Thymus (tissue), 14 donors: Measurements from ENCODE around the gene BOLL. TPM values are rescaled to one million over a fixed set of nuclear protein-coding genes. Genes with fewer than 3 reads are reported as not detected.
"Not testable (repeated sequence)": the region's sequence is repeated elsewhere in the genome, so short reads cannot be mapped to it uniquely, and the experiment has no call there.

Experiments used
- DNase-seq, 9 donors: peaks; one replicate each; pipeline ENCODE4 v3.0.0-alpha.2; 2013; ENCODE audit warnings: low spot score in 9 of 9, low read depth in 6 of 9, missing footprints in 1 of 9
- H3K27ac ChIP-seq, 2 donors: one replicate each; pipeline ENCODE4 v1.5.1; 2013; ENCODE audit warnings: control low read depth in 1 of 2, low read depth in 1 of 2, low read length in 1 of 2, mild to moderate bottlenecking in 1 of 2, moderate library complexity in 1 of 2
- H3K27me3 ChIP-seq, 2 donors: one replicate each; pipeline ENCODE4 v1.5.1; 2013; ENCODE audit warnings: low read length in 1 of 2; ENCODE audit not compliant: control insufficient read depth in 2 of 2, insufficient read depth in 1 of 2
- H3K36me3 ChIP-seq, 2 donors: one replicate each; pipeline ENCODE4 v1.5.1; 2013; ENCODE audit warnings: low read length in 1 of 2, mild to moderate bottlenecking in 1 of 2, moderate library complexity in 1 of 2; ENCODE audit not compliant: control insufficient read depth in 2 of 2, insufficient read depth in 2 of 2
- H3K4me1 ChIP-seq, 2 donors: one replicate each; pipeline ENCODE4 v1.5.1; 2013; ENCODE audit warnings: low read length in 2 of 2; ENCODE audit not compliant: control insufficient read depth in 2 of 2, insufficient read depth in 2 of 2
- H3K4me3 ChIP-seq, 2 donors: one replicate each; pipeline ENCODE4 v1.5.1; 2013; ENCODE audit warnings: low read length in 2 of 2, control low read depth in 1 of 2, mild to moderate bottlenecking in 1 of 2
- H3K9me3 ChIP-seq, 2 donors: one replicate each; pipeline ENCODE4 v1.5.1; 2013; ENCODE audit warnings: low read length in 1 of 2, mild to moderate bottlenecking in 1 of 2; ENCODE audit not compliant: control insufficient read depth in 2 of 2, insufficient read depth in 1 of 2
- WGBS: extraction: QIAGEN DNeasy Blood & Tissue Kit; methylation state at CpG from one replicate; pipeline ENCODE4 v1.1.7; 2013; 5-methylcytosine and 5-hydroxymethylcytosine counted together
- long read RNA-seq, 10 donors: transcript quantifications; one replicate each; lab custom pipeline, GENCODE V29; 2026
- polyA plus RNA-seq: library from polyadenylated mRNA; stranded (reverse); fragments of 200-250 nt; gene quantifications from one replicate; pipeline ENCODE4 v1.2.3, GENCODE V29; 2013
- total RNA-seq: library from RNA; stranded (reverse); fragments of 120-200 nt; gene quantifications from one replicate; pipeline ENCODE4 v1.2.4, GENCODE V29; 2013
- donor health status: healthy.

BOLL gene, protein sequence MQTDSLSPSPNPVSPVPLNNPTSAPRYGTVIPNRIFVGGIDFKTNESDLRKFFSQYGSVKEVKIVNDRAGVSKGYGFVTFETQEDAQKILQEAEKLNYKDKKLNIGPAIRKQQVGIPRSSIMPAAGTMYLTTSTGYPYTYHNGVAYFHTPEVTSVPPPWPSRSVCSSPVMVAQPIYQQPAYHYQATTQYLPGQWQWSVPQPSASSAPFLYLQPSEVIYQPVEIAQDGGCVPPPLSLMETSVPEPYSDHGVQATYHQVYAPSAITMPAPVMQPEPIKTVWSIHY
- total RNA-seq (0.05 TPM), polyA plus RNA-seq (not detected)
- long read RNA-seq, donor 1 = 0 reads
- long read RNA-seq, donor 2 = 0 reads
- long read RNA-seq, donor 3 = 0 reads
- long read RNA-seq, donor 4 = 0 reads
- long read RNA-seq, donor 5, partial matches to known transcripts = 5 of 5 reads
- long read RNA-seq, donor 5, other reads (novel, unspliced or antisense) = 0 of 5 reads
- long read RNA-seq, donor 6 = 0 reads
- long read RNA-seq, donor 7 = 0 reads
- long read RNA-seq, donor 8 = 0 reads
- long read RNA-seq, donor 9 = 0 reads
- long read RNA-seq, donor 10 = 0 reads

DNA sequence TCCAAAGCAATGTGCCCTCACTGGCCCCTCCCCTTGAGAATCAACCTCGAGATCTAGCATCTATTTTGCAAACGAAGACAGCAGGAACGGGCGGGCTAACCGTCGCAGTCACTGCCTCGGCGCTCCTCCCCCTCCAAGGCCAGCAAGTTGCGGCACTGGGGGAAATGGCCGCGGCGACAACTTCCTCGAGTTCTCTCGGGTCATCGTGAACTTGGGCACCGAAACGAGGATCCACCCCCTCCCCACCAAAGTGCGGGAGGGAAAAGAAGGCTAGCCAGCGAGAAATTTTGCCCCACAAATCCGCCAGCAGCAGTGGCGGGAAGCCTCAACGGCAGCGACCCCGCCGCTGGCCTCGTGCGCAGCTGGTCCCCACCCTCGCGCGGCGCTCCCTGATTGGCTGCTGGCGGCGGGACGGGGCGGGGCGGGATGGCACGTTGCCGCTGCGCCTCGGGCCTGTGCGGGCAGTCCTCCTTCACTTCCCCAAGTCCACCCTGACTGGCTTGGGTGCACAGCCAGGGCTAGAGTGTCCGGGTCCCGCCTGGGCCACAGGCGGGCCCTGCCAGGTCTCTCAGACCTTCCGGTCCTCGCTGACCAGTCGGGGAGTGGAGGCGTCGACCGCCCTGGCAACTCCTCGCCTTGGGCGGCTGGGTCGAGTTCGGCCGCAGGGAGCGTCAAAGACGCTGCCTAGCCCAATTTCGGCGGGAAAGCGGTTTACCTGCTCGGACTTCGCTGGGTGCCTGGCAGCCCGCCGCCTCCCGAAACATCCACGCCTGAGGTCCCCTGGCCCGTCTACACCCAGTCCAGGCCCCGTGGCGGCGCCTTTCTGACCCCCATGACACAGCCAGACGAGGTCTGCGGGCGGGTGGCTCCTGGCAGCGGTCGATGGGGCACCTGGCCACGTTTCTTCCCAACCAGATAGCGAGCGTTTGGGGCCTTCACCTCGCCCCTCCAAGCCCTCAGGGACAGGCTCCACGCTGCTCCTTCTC is at the start of gene BOLL:
Gene BOLL (minus strand): TSS at position 364 of the 986 bp plus-strand sequence. CDS start 3,469 bp downstream, outside the sequence.
- peaks cover 6 to 34% of the 10 kb centered on the region in 2 donors for H3K27me3 ChIP-seq
- no peak for DNase-seq
- peak within 1 kb of the TSS in 1 of 2 donors; percentile 36 for H3K27ac ChIP-seq
- H3K4me1 ChIP-seq = peaks cover 5 to 13% of the 10 kb centered on the region in 2 donors
- no peaks in the 10 kb centered on the region for H3K36me3 ChIP-seq
- 93% methylated on average over 80 of the region's 80 CpGs for WGBS
- peak within 1 kb of the TSS; percentile 46 to 54 for H3K4me3 ChIP-seq
- peaks cover 1 to 17% of the 10 kb centered on the region in 2 donors for H3K9me3 ChIP-seq

DNA sequence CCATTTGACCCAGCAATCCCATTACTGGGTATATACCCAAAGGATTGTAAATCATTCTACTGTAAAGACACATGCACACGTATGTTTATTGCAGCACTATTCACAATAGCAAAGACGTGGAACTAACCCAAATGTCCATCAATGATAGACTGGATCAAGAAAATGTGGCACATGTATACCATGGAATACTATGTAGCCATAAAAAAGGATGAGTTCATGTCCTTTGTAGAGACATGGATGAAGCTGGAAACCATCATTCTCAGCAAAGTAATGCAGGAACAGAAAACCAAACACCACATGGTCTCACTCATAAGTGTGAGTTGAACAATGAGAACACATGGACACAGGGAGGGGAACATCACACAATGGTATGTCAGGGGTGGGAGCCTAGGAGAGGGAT is 49.7 kb upstream of the BOLL start:
- DNase-seq, H3K27me3 ChIP-seq, H3K9me3 ChIP-seq, H3K4me3 ChIP-seq, H3K36me3 ChIP-seq, H3K27ac ChIP-seq: not testable (repeated sequence)
- WGBS = 92% methylated on average over 2 of the region's 2 CpGs
- H3K4me1 ChIP-seq = peaks cover 9 to 15% of the 10 kb centered on the region in 2 donors

DNA sequence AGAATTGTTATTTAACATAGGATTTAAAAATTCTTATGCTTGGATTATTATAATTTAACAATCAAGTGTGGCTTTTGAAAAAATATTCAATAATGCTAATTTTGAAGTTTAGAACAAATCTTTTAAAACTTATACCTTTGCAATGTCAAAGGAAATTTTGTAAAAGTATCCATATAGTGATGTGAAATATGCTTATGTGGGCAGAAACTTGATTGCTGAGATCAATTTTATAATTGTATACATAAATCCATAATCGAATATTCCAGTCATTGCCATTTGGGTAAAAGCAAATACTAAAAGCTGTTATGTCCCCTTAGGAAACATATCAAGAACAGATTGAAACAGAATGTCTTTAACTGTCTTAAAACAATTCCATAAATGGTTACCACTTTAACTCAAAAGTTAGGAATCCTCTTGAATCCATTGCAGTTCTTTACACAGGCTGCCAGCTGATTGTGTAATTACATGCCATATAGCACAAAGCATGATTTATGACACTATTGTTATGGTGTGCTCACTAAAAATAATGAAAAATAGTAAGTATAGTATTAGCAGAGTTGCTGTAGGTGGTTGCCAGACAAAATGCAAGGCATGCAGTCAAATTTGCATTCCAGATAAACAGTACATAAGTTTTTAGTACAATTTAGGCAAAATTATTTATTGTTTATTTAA is 43.5 kb upstream of the BOLL start:
- H3K27me3 ChIP-seq = no peaks in the 10 kb centered on the region
- H3K4me3 ChIP-seq = no peak overlapping the region
- H3K9me3 ChIP-seq = no peaks in the 10 kb centered on the region
- peaks cover 0 to 12% of the 10 kb centered on the region in 2 donors for H3K36me3 ChIP-seq
- H3K4me1 ChIP-seq = no peaks in the 10 kb centered on the region
- no peak for DNase-seq
- WGBS = 95% methylated on average over 1 of the region's 1 CpG
- no peak overlapping the region for H3K27ac ChIP-seq

DNA sequence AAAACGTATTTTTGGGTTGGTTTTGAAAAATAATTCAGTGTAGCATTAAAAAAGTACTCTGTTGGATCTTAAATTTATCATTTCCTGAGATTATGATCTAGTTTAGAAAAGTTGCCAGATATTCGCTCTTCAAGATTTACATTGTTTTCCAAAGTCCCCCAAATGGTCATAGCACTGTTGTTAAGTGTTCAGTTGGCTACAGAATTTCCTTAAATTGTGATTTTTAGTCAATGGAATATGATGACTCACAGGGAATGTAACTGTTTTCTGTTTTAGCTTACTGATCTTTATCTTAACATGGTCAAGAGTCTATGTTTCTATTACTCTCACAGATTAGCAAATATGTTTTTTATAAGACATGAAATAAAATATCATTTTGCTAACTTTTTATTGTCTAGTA is 42.5 kb upstream of the BOLL start:
- H3K9me3 ChIP-seq = no peaks in the 10 kb centered on the region
- H3K27me3 ChIP-seq = no peaks in the 10 kb centered on the region
- no peaks in the 10 kb centered on the region for H3K4me1 ChIP-seq
- H3K36me3 ChIP-seq = peaks cover 0 to 12% of the 10 kb centered on the region in 2 donors
- no peak for DNase-seq
- H3K4me3 ChIP-seq = no peak overlapping the region
- 82% methylated on average over 2 of the region's 2 CpGs for WGBS
- no peak overlapping the region for H3K27ac ChIP-seq

DNA sequence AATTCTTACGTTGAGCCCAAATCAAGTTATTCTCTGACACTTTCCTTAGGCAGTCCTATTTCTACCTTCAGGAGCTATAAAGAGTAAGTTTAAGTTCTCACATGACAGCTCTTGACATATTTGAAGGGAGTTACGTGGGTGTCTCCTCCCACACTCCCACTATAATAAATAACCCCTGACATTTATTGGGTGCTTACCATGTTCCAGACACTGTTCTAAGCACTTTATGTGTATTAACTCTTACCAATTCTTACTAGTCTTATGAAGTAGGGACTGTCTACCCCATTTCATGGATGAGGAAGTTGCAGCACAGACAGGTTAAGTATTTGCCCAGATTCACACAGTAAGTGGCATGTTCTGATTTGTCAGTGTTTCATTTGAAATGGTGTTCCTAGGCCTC is 37.2 kb upstream of the BOLL start:
- Histone ChIP-seq H3K36me3 (peaks cover 6 to 32% of the 10 kb centered on the region in 2 donors), H3K9me3 (no peaks in the 10 kb centered on the region), H3K27me3 (no peaks in the 10 kb centered on the region), H3K27ac (no peak overlapping the region), H3K4me3 (no peak overlapping the region), H3K4me1 (peaks cover 0 to 4% of the 10 kb centered on the region in 2 donors)
- 93% methylated on average over 2 of the region's 2 CpGs for WGBS
- no peak for DNase-seq

DNA sequence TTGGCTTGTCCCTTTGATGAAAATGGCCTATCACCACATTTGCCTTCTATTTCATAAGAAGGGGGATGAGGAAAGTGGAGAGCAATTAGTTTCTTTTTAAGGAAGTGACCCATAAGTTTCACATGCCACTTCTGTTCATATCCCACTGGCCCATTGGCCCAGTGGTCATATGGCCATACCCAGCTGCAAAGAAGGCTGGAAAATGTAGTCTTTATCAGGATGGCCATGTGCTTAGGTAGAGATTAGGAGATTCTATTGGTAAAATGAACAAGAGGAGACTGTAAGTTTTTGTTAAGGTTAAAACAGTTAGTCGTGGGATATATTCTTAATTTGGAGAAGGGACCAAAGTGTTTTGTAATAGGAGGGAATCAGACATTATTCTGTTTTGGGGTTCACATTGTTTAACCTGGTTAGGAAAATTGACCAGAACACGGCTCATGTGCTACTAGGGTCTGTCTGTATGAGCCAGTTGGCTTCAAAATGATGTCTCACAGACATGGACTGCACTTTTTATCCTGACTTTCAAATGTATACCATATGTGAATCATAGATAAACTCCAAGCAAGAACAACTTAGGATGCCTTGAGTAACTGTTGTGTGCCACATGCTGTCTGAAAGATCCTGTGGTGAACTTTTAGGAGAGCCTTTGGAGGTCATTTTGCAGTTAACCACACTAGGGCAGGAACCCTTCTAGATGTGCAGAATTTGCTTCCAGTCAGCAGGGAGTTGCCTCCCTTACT is 36.6 kb upstream of the BOLL start:
- WGBS = 97% methylated on average over 2 of the region's 2 CpGs
- Histone ChIP-seq H3K27me3 (no peaks in the 10 kb centered on the region), H3K9me3 (no peaks in the 10 kb centered on the region), H3K27ac (no peak overlapping the region), H3K4me1 (peaks cover 0 to 4% of the 10 kb centered on the region in 2 donors), H3K36me3 (peaks cover 6 to 30% of the 10 kb centered on the region in 2 donors), H3K4me3 (no peak overlapping the region)
- DNase-seq = no peak

DNA sequence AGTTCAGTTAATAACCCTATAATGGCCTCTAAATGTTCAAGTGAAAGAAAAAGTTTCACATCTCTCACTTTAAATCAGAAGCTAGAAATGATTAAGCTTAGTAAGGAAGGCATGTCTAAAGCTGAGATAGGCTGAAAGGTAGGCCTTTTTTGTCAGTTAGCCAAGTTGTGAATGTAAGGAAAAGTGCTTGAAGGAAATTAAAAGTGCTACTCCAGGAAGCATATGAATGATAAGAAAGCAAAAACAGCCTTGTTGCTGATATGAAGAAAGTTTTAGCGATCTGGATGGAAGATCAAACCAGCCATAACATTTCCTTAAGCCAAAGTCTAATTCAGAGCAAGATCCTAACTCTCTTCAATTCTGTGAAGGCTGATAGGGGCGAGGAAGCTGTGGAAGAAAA is 29.4 kb upstream of the BOLL start:
- Histone ChIP-seq H3K9me3 (no peaks in the 10 kb centered on the region), H3K27me3 (no peaks in the 10 kb centered on the region), H3K27ac (no peak overlapping the region), H3K4me3 (no peak overlapping the region), H3K4me1 (peaks cover 7 to 14% of the 10 kb centered on the region in 2 donors), H3K36me3 (peaks cover 6 to 17% of the 10 kb centered on the region in 2 donors)
- WGBS = 81% methylated on average over 2 of the region's 2 CpGs
- DNase-seq = no peak
